ENCODE measurements around the gene IWS1. TPM values are rescaled to one million over a fixed set of nuclear protein-coding genes. Genes with fewer than 3 reads are reported as not detected.

Gene IWS1
- total RNA-seq, 1 donor from 2014 or later, result 39.3 TPM

- no peak for DNase-seq
- TF ChIP-seq CTCF (IDR thresholded peaks at IDR 0.05), result no peak
- Histone ChIP-seq H3K9me3 (no peaks in the 10 kb centered on the region), H3K36me3 (peaks cover 31% of the 10 kb centered on the region), H3K4me1 (peaks cover 21% of the 10 kb centered on the region), H3K27me3 (no peaks in the 10 kb centered on the region), H3K27ac (no peak overlapping the region), H3K4me3 (no peak overlapping the region)
- no peak for ATAC-seq
- intact Hi-C loops (cut with DNase I), result no loop called here
Observed at GRCh38 chr2:127514485-127514884, 11.8 kb downstream of the IWS1 start.

- no peak overlapping the region for H3K27ac ChIP-seq
- ATAC-seq (no peak), DNase-seq (no peak)
- intact Hi-C loops (cut with DNase I), result no loop called here
- H3K4me1 ChIP-seq, result peaks cover 25% of the 10 kb centered on the region
- no peaks in the 10 kb centered on the region for H3K27me3 ChIP-seq
- peaks cover 30% of the 10 kb centered on the region for H3K36me3 ChIP-seq
- no peak overlapping the region for H3K4me3 ChIP-seq
- no peaks in the 10 kb centered on the region for H3K9me3 ChIP-seq
- no peak for TF ChIP-seq CTCF (IDR thresholded peaks at IDR 0.05)
Observed at GRCh38 chr2:127514076-127514475, 12.2 kb downstream of the IWS1 start.

GRCh38 chr2:127512362-127512761 is 13.9 kb downstream of the IWS1 start:
- peaks cover 16% of the 10 kb centered on the region for H3K36me3 ChIP-seq
- DNase-seq, result no peak
- TF ChIP-seq CTCF (IDR thresholded peaks at IDR 0.05), result no peak
- peaks cover 42% of the 10 kb centered on the region for H3K4me1 ChIP-seq
- H3K27me3 ChIP-seq, result no peaks in the 10 kb centered on the region
- no peak overlapping the region for H3K4me3 ChIP-seq
- intact Hi-C loops (cut with DNase I), result no loop called here
- H3K9me3 ChIP-seq, result no peaks in the 10 kb centered on the region
- ATAC-seq, result no peak
- no peak overlapping the region for H3K27ac ChIP-seq

GRCh38 chr2:127511917-127512316 is 14.4 kb downstream of the IWS1 start:
- no peaks in the 10 kb centered on the region for H3K27me3 ChIP-seq
- DNase-seq (no peak), ATAC-seq (no peak)
- TF ChIP-seq CTCF (IDR thresholded peaks at IDR 0.05), result no peak
- intact Hi-C loops (cut with DNase I), result no loop called here
- H3K9me3 ChIP-seq, result no peaks in the 10 kb centered on the region
- no peak overlapping the region for H3K27ac ChIP-seq
- H3K36me3 ChIP-seq, result peaks cover 16% of the 10 kb centered on the region
- H3K4me3 ChIP-seq, result no peak overlapping the region
- peaks cover 46% of the 10 kb centered on the region for H3K4me1 ChIP-seq

- no peak for ATAC-seq
- intact Hi-C loops (cut with DNase I), result no loop called here
- H3K27ac ChIP-seq, result no peak overlapping the region
Observed at GRCh38 chr2:127511090-127511695, 15.1 kb downstream of the IWS1 start.

More at GRCh38 chr2:127511090-127511695, 15.1 kb downstream of the IWS1 start:
- no peak for TF ChIP-seq CTCF (IDR thresholded peaks at IDR 0.05)
- Histone ChIP-seq H3K27me3 (no peaks in the 10 kb centered on the region), H3K36me3 (peaks cover 16% of the 10 kb centered on the region), H3K4me3 (no peak overlapping the region), H3K4me1 (peaks cover 49% of the 10 kb centered on the region), H3K9me3 (no peaks in the 10 kb centered on the region)
- no peak for DNase-seq

Measured in upper lobe of right lung (tissue), 1 donor.